Measurements from ENCODE around the gene MTUS2.

DNA sequence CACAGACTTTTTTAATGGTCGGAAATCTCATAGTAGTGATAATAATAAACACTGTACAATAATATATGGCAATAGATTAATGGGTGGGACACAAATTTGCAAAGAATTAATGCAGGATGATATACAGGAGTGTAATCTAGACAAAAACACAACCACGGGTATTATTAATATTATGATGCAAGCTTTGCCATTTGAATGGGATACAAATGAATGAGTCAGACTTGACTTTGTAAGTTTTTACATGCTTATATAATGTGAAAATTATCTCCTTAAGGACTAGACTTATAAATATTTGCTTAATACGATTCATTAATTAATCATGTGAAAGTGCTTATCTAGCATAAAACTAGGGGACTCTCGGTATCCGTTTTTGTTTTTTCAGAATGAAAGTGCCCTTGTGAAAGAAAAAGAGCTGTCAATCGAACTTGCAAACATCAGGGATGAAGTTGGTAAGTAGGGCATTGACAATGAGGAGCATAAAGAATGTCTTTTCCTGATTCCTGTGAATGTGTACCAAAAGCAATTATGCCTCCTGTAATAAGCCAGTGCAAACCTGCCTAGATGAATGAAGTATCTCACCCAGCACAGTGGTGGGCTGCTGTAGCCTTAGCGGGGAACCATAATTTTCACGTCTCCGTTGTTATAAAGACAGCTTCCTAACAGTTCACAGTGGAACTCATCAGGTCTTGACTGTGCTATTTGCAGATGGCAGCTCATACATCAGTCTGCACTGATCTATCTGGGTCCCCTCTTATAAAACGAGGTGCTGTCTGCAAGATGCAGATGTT is 619.7 kb downstream of the MTUS2 start:
- TF ChIP-seq, protein P1, sequence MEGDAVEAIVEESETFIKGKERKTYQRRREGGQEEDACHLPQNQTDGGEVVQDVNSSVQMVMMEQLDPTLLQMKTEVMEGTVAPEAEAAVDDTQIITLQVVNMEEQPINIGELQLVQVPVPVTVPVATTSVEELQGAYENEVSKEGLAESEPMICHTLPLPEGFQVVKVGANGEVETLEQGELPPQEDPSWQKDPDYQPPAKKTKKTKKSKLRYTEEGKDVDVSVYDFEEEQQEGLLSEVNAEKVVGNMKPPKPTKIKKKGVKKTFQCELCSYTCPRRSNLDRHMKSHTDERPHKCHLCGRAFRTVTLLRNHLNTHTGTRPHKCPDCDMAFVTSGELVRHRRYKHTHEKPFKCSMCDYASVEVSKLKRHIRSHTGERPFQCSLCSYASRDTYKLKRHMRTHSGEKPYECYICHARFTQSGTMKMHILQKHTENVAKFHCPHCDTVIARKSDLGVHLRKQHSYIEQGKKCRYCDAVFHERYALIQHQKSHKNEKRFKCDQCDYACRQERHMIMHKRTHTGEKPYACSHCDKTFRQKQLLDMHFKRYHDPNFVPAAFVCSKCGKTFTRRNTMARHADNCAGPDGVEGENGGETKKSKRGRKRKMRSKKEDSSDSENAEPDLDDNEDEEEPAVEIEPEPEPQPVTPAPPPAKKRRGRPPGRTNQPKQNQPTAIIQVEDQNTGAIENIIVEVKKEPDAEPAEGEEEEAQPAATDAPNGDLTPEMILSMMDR (IDR thresholded peaks at IDR 0.05; ENCODE audit: extremely low read depth in 1 of 2, insufficient read depth in 1 of 2, low read depth in 1 of 2, low read length in 2 of 2): no peak
- TF ChIP-seq POLR2AphosphoS5 (IDR thresholded peaks at IDR 0.05; ENCODE audit: insufficient read depth, low read depth, low read length) (no peak), MYC (IDR thresholded peaks at IDR 0.05; ENCODE audit: low read depth, low read length) (no peak), JUN (IDR thresholded peaks at IDR 0.05; ENCODE audit: borderline replicate concordance, insufficient read depth, insufficient read length, low read depth) (no peak), EZH2 (IDR thresholded peaks at IDR 0.05; ENCODE audit: borderline replicate concordance, low read depth, low read length, severe bottlenecking) (no peak), POLR2A (IDR thresholded peaks at IDR 0.05; ENCODE audit: low read depth, low read length) (no peak), GATA2 (IDR thresholded peaks at IDR 0.05; ENCODE audit: insufficient read depth, insufficient read length, low read depth, low read length) (no peak), FOS (IDR thresholded peaks at IDR 0.05; ENCODE audit: borderline replicate concordance, insufficient read depth, low read length) (no peak)
- TF ChIP-seq, protein P2, sequence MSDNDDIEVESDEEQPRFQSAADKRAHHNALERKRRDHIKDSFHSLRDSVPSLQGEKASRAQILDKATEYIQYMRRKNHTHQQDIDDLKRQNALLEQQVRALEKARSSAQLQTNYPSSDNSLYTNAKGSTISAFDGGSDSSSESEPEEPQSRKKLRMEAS (IDR thresholded peaks at IDR 0.05; ENCODE audit: insufficient read depth, insufficient read length): no peak
